H1 (cell line): ENCODE results near the gene LUZP1. TPM values are rescaled to one million over a fixed set of nuclear protein-coding genes. Genes with fewer than 3 reads are reported as not detected.

Source experiments
- CTCF ChIA-PET: fragments of 300-600 bp; sonication (Branson Sonifier 250); formaldehyde crosslinking; loops from one replicate; lab custom pipeline; 2021; ENCODE audit not compliant: partially characterized antibody; lab: Charles Lee
- POLR2A ChIA-PET: fragments of 300-600 bp; sonication (Branson Sonifier 250); formaldehyde crosslinking; loops from one replicate; lab custom pipeline; 2021; ENCODE audit warnings: inconsistent platforms; ENCODE audit not compliant: partially characterized antibody; lab: Charles Lee
- DNase-seq, 2 experiments: peaks; one replicate each; pipeline versions ENCODE4 v3.0.0 to v3.0.0-alpha.2; 2010 to 2022; ENCODE audit warnings: low spot score in 2 of 2, low read depth in 1 of 2, mixed read lengths in 1 of 2
- FAIRE-seq: peaks from 2 replicates; lab custom pipeline; 2011; peaks lifted over from hg19 to GRCh38; lab: Jason Lieb, UNC
- H2AFZ ChIP-seq: 2 replicates; pipeline ENCODE4 v1.8.1; 2012; ENCODE audit warnings: low read length, inconsistent platforms
- H2AK5ac ChIP-seq: 2 replicates; pipeline ENCODE4 v1.6.1; 2013; ENCODE audit warnings: low read depth, low read length
- H2BK120ac ChIP-seq: replicated peaks from 2 replicates; pipeline ENCODE3; 2013; ENCODE audit warnings: low read depth, low read length, inconsistent platforms
- H2BK12ac ChIP-seq: 2 replicates; pipeline ENCODE4 v1.6.1; 2013; ENCODE audit warnings: low read depth, low read length
- H2BK15ac ChIP-seq: 2 replicates; pipeline ENCODE4 v1.6.1; 2013; ENCODE audit warnings: low read length
- H2BK20ac ChIP-seq: 2 replicates; pipeline ENCODE4 v1.6.1; 2013; ENCODE audit warnings: low read length
- H2BK5ac ChIP-seq: 2 replicates; pipeline ENCODE4 v1.6.1; 2013; ENCODE audit warnings: low read depth, low read length
- H3K14ac ChIP-seq: 2 replicates; pipeline ENCODE4 v1.6.1; 2013; ENCODE audit warnings: inconsistent platforms; ENCODE audit not compliant: insufficient read length
- H3K18ac ChIP-seq: 2 replicates; pipeline ENCODE4 v1.6.1; 2013; ENCODE audit warnings: low read length; ENCODE audit errors: extremely low read depth
- H3K23ac ChIP-seq: 2 replicates; pipeline ENCODE4 v1.6.1; 2013; ENCODE audit warnings: inconsistent platforms; ENCODE audit not compliant: insufficient read length
- H3K23me2 ChIP-seq: 2 replicates; pipeline ENCODE4 v1.6.1; 2013; ENCODE audit warnings: low read depth, low read length
- H3K27ac ChIP-seq: 2 replicates; pipeline ENCODE4 v1.6.1; 2011; ENCODE audit warnings: low read depth, low read length, inconsistent platforms
- H3K27me3 ChIP-seq, 4 experiments: replicated peaks in 1 of 4; 1 replicate in 1 of 4; 2 replicates in 3 of 4; pipeline versions ENCODE4 v1.6.1 to v1.8.1; 2011 to 2013; ENCODE audit warnings: low read length in 3 of 4, mild to moderate bottlenecking in 3 of 4, inconsistent platforms in 2 of 4, mixed read lengths in 2 of 4, moderate library complexity in 1 of 4; ENCODE audit not compliant: control insufficient read depth in 3 of 4, insufficient read depth in 3 of 4; ENCODE audit errors: extremely low read depth in 1 of 4
- H3K36me3 ChIP-seq, 4 experiments: 2 replicates each; pipeline versions ENCODE4 v1.6.1 to v1.8.1; 2011 to 2013; ENCODE audit warnings: mild to moderate bottlenecking in 4 of 4, low read length in 3 of 4, moderate library complexity in 2 of 4, control low read depth in 1 of 4, inconsistent platforms in 1 of 4; ENCODE audit not compliant: insufficient read depth in 4 of 4, control insufficient read depth in 2 of 4
- H3K4ac ChIP-seq: replicated peaks from 2 replicates; pipeline ENCODE3; 2013; ENCODE audit warnings: low read length, low read depth, mixed read lengths, inconsistent platforms; ENCODE audit not compliant: insufficient read length
- H3K4me1 ChIP-seq, 4 experiments: replicated peaks in 1 of 4; 1 replicate in 1 of 4; 2 replicates in 3 of 4; pipeline versions ENCODE4 v1.6.1 to v1.8.1; 2011 to 2013; ENCODE audit warnings: low read length in 3 of 4, inconsistent platforms in 2 of 4, mixed read lengths in 1 of 4; ENCODE audit not compliant: insufficient read depth in 4 of 4, control insufficient read depth in 3 of 4
- H3K4me2 ChIP-seq, 2 experiments: 2 replicates each; pipeline versions ENCODE4 v1.6.1 to v1.8.1; 2011 to 2013; ENCODE audit warnings: low read depth in 2 of 2, low read length in 2 of 2, control low read depth in 1 of 2, inconsistent platforms in 1 of 2, mild to moderate bottlenecking in 1 of 2; ENCODE audit not compliant: insufficient read depth in 1 of 2
- H3K4me3 ChIP-seq, 4 experiments: fragments of 200-600, 300-600 bp in 1 of 4; sonication (generic), shearing (Covaris generic), sonication (Bioruptor Twin) in 1 of 4; 2 replicates each; pipeline versions ENCODE4 v1.5.1 to v1.8.1; 2011 to 2016; ENCODE audit warnings: low read length in 4 of 4, low read depth in 3 of 4, control low read depth in 2 of 4, inconsistent platforms in 2 of 4, mild to moderate bottlenecking in 2 of 4, mixed read lengths in 1 of 4, moderate library complexity in 1 of 4; ENCODE audit not compliant: insufficient read depth in 2 of 4; ENCODE audit errors: extremely low read depth in 1 of 4
- H3K56ac ChIP-seq: replicated peaks from 2 replicates; pipeline ENCODE3; 2013; ENCODE audit warnings: low read depth, mild to moderate bottlenecking, mixed read lengths, low read length, inconsistent platforms; ENCODE audit not compliant: insufficient read length
- H3K79me1 ChIP-seq: 2 replicates; pipeline ENCODE4 v1.6.1; 2013; ENCODE audit warnings: low read depth, low read length, control low read depth
- H3K79me2 ChIP-seq, 2 experiments: 2 replicates each; pipeline versions ENCODE4 v1.6.1 to v1.8.1; 2012 to 2013; ENCODE audit warnings: low read length in 2 of 2, mild to moderate bottlenecking in 2 of 2, inconsistent platforms in 1 of 2; ENCODE audit not compliant: insufficient read depth in 2 of 2, control insufficient read depth in 1 of 2
- H3K9ac ChIP-seq, 4 experiments: replicated peaks in 1 of 4; 1 replicate in 1 of 4; 2 replicates in 3 of 4; pipeline versions ENCODE4 v1.6.1 to v1.8.1; 2011 to 2013; ENCODE audit warnings: low read depth in 3 of 4, low read length in 3 of 4, control low read depth in 2 of 4, mild to moderate bottlenecking in 2 of 4, moderate library complexity in 2 of 4, inconsistent platforms in 1 of 4; ENCODE audit errors: extremely low read depth in 1 of 4
- H3K9me3 ChIP-seq, 2 experiments: 2 replicates each; pipeline versions ENCODE4 v1.6.1 to v1.8.1; 2012 to 2013; ENCODE audit warnings: mild to moderate bottlenecking in 2 of 2, moderate library complexity in 2 of 2, control low read depth in 1 of 2, inconsistent platforms in 1 of 2, low read depth in 1 of 2, low read length in 1 of 2, mixed read lengths in 1 of 2; ENCODE audit not compliant: insufficient read depth in 2 of 2
- H4K20me1 ChIP-seq, 2 experiments: replicated peaks in 1 of 2; 2 replicates each; pipeline versions ENCODE3 to v1.8.1; 2011 to 2013; ENCODE audit warnings: inconsistent platforms in 2 of 2, low read length in 2 of 2, mild to moderate bottlenecking in 1 of 2; ENCODE audit not compliant: insufficient read depth in 2 of 2, control insufficient read depth in 1 of 2
- H4K5ac ChIP-seq: 2 replicates; pipeline ENCODE4 v1.6.1; 2013; ENCODE audit warnings: low read length, low read depth, mixed read lengths, inconsistent platforms; ENCODE audit not compliant: insufficient read length
- H4K8ac ChIP-seq: 2 replicates; pipeline ENCODE4 v1.8.0; 2013; ENCODE audit warnings: mild to moderate bottlenecking, moderate library complexity, low read length, inconsistent platforms; ENCODE audit not compliant: insufficient read depth; ENCODE audit errors: extremely low read depth
- H4K91ac ChIP-seq: replicated peaks from 2 replicates; pipeline ENCODE3; 2013; ENCODE audit warnings: low read length, mixed read lengths, inconsistent platforms; ENCODE audit not compliant: insufficient read length
- ASH2L ChIP-seq: fragments of 200-600, 300-600 bp; sonication (generic); IDR thresholded peaks from one replicate; pipeline ENCODE4 v1.7.1; 2017; ENCODE audit warnings: low read length
- BACH1 ChIP-seq: IDR thresholded peaks from 2 replicates; pipeline ENCODE4 v1.6.1; 2012; ENCODE audit warnings: low read length, improper control_type of control experiment
- CBX8 ChIP-seq: fragments of 300-800, 300-1000 bp; sonication (generic); IDR thresholded peaks from 2 replicates; pipeline ENCODE4 v1.7.1; 2016; ENCODE audit warnings: low read depth, low read length, borderline replicate concordance
- POLR2AphosphoS5 ChIP-seq: IDR thresholded peaks from 2 replicates; pipeline ENCODE4 v1.6.1; 2011; ENCODE audit warnings: low read depth, low read length
- ZNF274 ChIP-seq: IDR thresholded peaks from 2 replicates; pipeline ENCODE4 v1.7.0; 2012; ENCODE audit warnings: low read length, borderline replicate concordance; ENCODE audit errors: extremely low read depth
- WGBS, 2 experiments: shearing (Covaris generic) in 1 of 2; methylation state at CpG; one replicate each; pipeline versions ENCODE4 v1.1.6 to v1.1.7; 2013 to 2015; ENCODE audit warnings: low lambda C conversion rate in 2 of 2, mixed read lengths in 2 of 2, inconsistent platforms in 1 of 2, low coverage in 1 of 2, missing lambda C conversion rate in 1 of 2; ENCODE audit not compliant: insufficient replicate concordance in 2 of 2, insufficient coverage in 1 of 2, insufficient read length in 1 of 2; ENCODE audit errors: extremely low coverage in 1 of 2, missing lambda C conversion rate in 1 of 2; 5-methylcytosine and 5-hydroxymethylcytosine counted together
- polyA plus RNA-seq, 7 experiments: library from polyadenylated mRNA; depleted of rRNA in 3 of 7; stranded (reverse) in 5 of 7; unstranded in 2 of 7; fragments of >200 nt in 5 of 7; fragments of 200-250 nt in 2 of 7; gene quantifications; 1 replicate in 5 of 7; 2 replicates in 1 of 7; 4 replicates in 1 of 7; pipeline versions ENCODE4 v1.2.1 to v1.2.3, GENCODE V29; 2011 to 2013; ENCODE audit warnings: missing spikeins in 2 of 7, mixed read lengths in 2 of 7
- total RNA-seq: library from RNA; stranded (reverse); fragmentation: NEBNext Ultra II Directional; extraction: Animal tissue kit (Norgen Biotek cat#: 25700); gene quantifications from 2 replicates; pipeline ENCODE4 v1.2.1, GENCODE V29; 2021

The LUZP1 gene
- total and polyA plus RNA-seq, 2 of the 8 experiments (the other 6 are each of a cell fraction or from before 2014, with no cell fraction given), result 14.0 to 60.5 TPM

- H2BK20ac ChIP-seq, result no peak overlapping the region
- no peak overlapping the region for H4K5ac ChIP-seq
- no peak overlapping the region for H3K4ac ChIP-seq
- peaks cover 4% of the 10 kb centered on the region for H3K79me1 ChIP-seq
- H3K79me2 ChIP-seq, result peaks cover 0 to 24% of the 10 kb centered on the region in 2 experiments; a peak in 2 of 4 replicates
- peaks cover 19 to 84% (median 64%) of the 10 kb centered on the region in 4 experiments for H3K36me3 ChIP-seq
- H3K9ac ChIP-seq, result no peak overlapping the region
- no peak overlapping the region for H2AK5ac ChIP-seq
- no peak overlapping the region for H3K18ac ChIP-seq
- FAIRE-seq (no peak), DNase-seq (no peak)
- POLR2A ChIA-PET, result no interaction called here
- H4K8ac ChIP-seq, result no peak overlapping the region
- no peak overlapping the region for H4K91ac ChIP-seq
- no peak overlapping the region for H2BK15ac ChIP-seq
- H3K27me3 ChIP-seq, result no peaks in the 10 kb centered on the region
- H2AFZ ChIP-seq, result no peak overlapping the region
- CTCF ChIA-PET, result interaction anchor here (0.8 to 3.0 kb wide), 3 partner anchors 11 to 146 kb away, joined by 3 to 8 read pairs (median 3); no protein-coding TSS in a partner anchor
- H3K4me1 ChIP-seq, result no peaks in the 10 kb centered on the region
- H2BK12ac ChIP-seq, result no peak overlapping the region
- no peak overlapping the region for H3K27ac ChIP-seq
- H3K23ac ChIP-seq, result no peak overlapping the region
- 91% methylated on average over 2 of the region's 2 CpGs; no CpG with 5 or more reads in 1 of the 2 experiments for WGBS, 2 experiments
- H4K20me1 ChIP-seq, result peaks cover 7 to 11% of the 10 kb centered on the region in 2 experiments
- TF ChIP-seq ASH2L (no peak), BACH1 (no peak), CBX8 (no peak), ZNF274 (no peak), POLR2AphosphoS5 (no peak)
- H2BK120ac ChIP-seq, result no peak overlapping the region
- no peaks in the 10 kb centered on the region for H3K23me2 ChIP-seq
- no peak overlapping the region for H2BK5ac ChIP-seq
- no peak overlapping the region for H3K56ac ChIP-seq
- H3K4me2 ChIP-seq, result no peak overlapping the region
- no peaks in the 10 kb centered on the region for H3K9me3 ChIP-seq
- H3K14ac ChIP-seq, result no peak overlapping the region
- H3K4me3 ChIP-seq, result no peak overlapping the region
These were observed 103.3 kb downstream of the LUZP1 start for GRCh38 chr1:23065385-23065784.
